CD4-positive, alpha-beta T cell treated with Interleukin-10 for 1 hour (primary cell): ENCODE measurements around the gene ACSL6.

ENCODE experiments used
- DNase-seq: peaks from one replicate; pipeline ENCODE4 v3.0.0-alpha.2; 2020

Gene ACSL6

GRCh38 chr5:132013006-132013689 is 1.7 kb upstream of the ACSL6 start:
- DNase-seq, result no peak

- DNase-seq, result no peak
These were observed 1.0 kb upstream of the ACSL6 start for GRCh38 chr5:132012371-132013005.

- no peak for DNase-seq
These were observed 353 bp downstream of the ACSL6 start for GRCh38 chr5:132010989-132011621.

GRCh38 chr5:132010645-132010988 is 841 bp downstream of the ACSL6 start:
- DNase-seq, result no peak

- DNase-seq, result no peak
These were observed 1.6 kb downstream of the ACSL6 start for GRCh38 chr5:132009706-132010405.

- no peak for DNase-seq
These were observed 2.3 kb downstream of the ACSL6 start for GRCh38 chr5:132008961-132009680.

GRCh38 chr5:132008163-132008473 is 3.3 kb downstream of the ACSL6 start:
- DNase-seq, result no peak

- peak; percentile 81 for DNase-seq
These were observed 3.9 kb downstream of the ACSL6 start for GRCh38 chr5:132007399-132008162.

GRCh38 chr5:132006331-132007120 is 4.9 kb downstream of the ACSL6 start:
- DNase-seq, result no peak

GRCh38 chr5:132005591-132005990 is 5.9 kb downstream of the ACSL6 start:
- DNase-seq, result no peak

- DNase-seq, result no peak
These were observed 7.5 kb downstream of the ACSL6 start for GRCh38 chr5:132003982-132004381.

- DNase-seq, result no peak
These were observed 8.2 kb downstream of the ACSL6 start for GRCh38 chr5:132003170-132003744.

GRCh38 chr5:132002757-132003156 is 8.7 kb downstream of the ACSL6 start:
- no peak for DNase-seq

GRCh38 chr5:132001647-132002561 is 9.6 kb downstream of the ACSL6 start:
- no peak for DNase-seq

- peak; percentile 66 for DNase-seq
These were observed 10.6 kb downstream of the ACSL6 start for GRCh38 chr5:132000677-132001453.

- no peak for DNase-seq
These were observed 11.3 kb downstream of the ACSL6 start for GRCh38 chr5:132000241-132000490.

GRCh38 chr5:131999441-132000240 is 11.8 kb downstream of the ACSL6 start:
- no peak for DNase-seq

GRCh38 chr5:131999041-131999440 is 12.4 kb downstream of the ACSL6 start:
- no peak for DNase-seq
